ENCODE measurements around the gene DYRK2.

Gene DYRK2

DNA sequence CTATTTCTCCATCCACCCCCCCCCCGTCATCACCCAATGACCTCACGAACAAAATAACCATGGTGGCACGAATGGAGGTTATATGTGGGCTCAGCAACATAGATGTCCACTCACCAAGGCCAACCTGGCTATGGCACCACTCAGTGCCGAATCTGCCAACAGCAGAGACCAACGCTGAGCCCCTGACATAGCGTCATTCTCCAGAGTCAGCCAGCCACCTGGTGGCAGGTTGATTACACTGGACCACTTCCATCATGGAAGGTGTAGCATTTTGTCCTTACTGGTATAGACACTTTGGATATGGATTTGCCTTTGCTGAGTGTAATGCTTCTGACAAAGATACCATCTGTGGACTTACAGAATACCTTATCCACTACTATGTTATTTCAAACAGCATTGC lies 24.2 kb upstream of the DYRK2 start:
- H3K4me1 ChIP-seq (ENCODE audit: insufficient read depth, poor library complexity, severe bottlenecking) = no peaks in the 10 kb centered on the region
- no peak overlapping the region for H3K4me3 ChIP-seq (ENCODE audit: severe bottlenecking)
- no peaks in the 10 kb centered on the region for H3K36me3 ChIP-seq (ENCODE audit: low read depth)
- no peak for ATAC-seq (ENCODE audit: low read depth)
- no peaks in the 10 kb centered on the region for H3K27me3 ChIP-seq (ENCODE audit: insufficient read depth, poor library complexity, severe bottlenecking)
- no peak for TF ChIP-seq CTCF (IDR thresholded peaks at IDR 0.05; ENCODE audit: poor library complexity, severe bottlenecking)
- DNase-seq (ENCODE audit: low spot score) = no peak
- H3K9me3 ChIP-seq (ENCODE audit: severe bottlenecking) = no peaks in the 10 kb centered on the region
- H3K27ac ChIP-seq (ENCODE audit: poor library complexity, severe bottlenecking) = no peak overlapping the region

DNA sequence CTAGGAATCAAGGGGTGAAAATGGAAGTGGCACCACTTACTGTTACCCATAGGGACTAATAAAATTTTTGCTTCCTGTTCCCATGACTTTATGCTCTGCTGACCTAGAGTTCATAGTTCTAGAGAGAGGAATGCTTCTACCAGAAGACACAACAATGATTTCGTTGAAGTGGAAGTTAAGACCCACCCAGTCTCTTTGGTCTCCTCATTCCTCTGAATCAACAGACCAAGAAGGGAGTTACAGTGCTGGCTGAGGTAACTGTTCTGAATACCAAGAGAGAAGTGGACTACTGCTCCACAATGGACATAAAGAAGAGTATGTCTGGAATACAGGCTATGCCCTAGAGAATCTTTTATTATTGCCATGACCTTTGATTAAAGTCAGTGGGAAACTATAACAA lies 23.5 kb upstream of the DYRK2 start:
- Histone ChIP-seq H3K4me3 (ENCODE audit: severe bottlenecking) (no peak overlapping the region), H3K27ac (ENCODE audit: poor library complexity, severe bottlenecking) (no peak overlapping the region), H3K27me3 (ENCODE audit: insufficient read depth, poor library complexity, severe bottlenecking) (no peaks in the 10 kb centered on the region), H3K9me3 (ENCODE audit: severe bottlenecking) (no peaks in the 10 kb centered on the region), H3K4me1 (ENCODE audit: insufficient read depth, poor library complexity, severe bottlenecking) (no peaks in the 10 kb centered on the region), H3K36me3 (ENCODE audit: low read depth) (no peaks in the 10 kb centered on the region)
- ATAC-seq (ENCODE audit: low read depth) (no peak), DNase-seq (ENCODE audit: low spot score) (no peak)
- TF ChIP-seq CTCF (IDR thresholded peaks at IDR 0.05; ENCODE audit: poor library complexity, severe bottlenecking) = no peak

- Histone ChIP-seq H3K36me3 (ENCODE audit: low read depth) (no peaks in the 10 kb centered on the region), H3K27ac (ENCODE audit: poor library complexity, severe bottlenecking) (no peak overlapping the region), H3K9me3 (ENCODE audit: severe bottlenecking) (no peaks in the 10 kb centered on the region), H3K4me1 (ENCODE audit: insufficient read depth, poor library complexity, severe bottlenecking) (no peaks in the 10 kb centered on the region), H3K27me3 (ENCODE audit: insufficient read depth, poor library complexity, severe bottlenecking) (no peaks in the 10 kb centered on the region), H3K4me3 (ENCODE audit: severe bottlenecking) (no peak overlapping the region)
- ATAC-seq (ENCODE audit: low read depth) = no peak
- no peak for TF ChIP-seq CTCF (IDR thresholded peaks at IDR 0.05; ENCODE audit: poor library complexity, severe bottlenecking)
- no peak for DNase-seq (ENCODE audit: low spot score)
Observed at GRCh38 chr12:67626156-67626555, 22.4 kb upstream of the DYRK2 start.

DNA sequence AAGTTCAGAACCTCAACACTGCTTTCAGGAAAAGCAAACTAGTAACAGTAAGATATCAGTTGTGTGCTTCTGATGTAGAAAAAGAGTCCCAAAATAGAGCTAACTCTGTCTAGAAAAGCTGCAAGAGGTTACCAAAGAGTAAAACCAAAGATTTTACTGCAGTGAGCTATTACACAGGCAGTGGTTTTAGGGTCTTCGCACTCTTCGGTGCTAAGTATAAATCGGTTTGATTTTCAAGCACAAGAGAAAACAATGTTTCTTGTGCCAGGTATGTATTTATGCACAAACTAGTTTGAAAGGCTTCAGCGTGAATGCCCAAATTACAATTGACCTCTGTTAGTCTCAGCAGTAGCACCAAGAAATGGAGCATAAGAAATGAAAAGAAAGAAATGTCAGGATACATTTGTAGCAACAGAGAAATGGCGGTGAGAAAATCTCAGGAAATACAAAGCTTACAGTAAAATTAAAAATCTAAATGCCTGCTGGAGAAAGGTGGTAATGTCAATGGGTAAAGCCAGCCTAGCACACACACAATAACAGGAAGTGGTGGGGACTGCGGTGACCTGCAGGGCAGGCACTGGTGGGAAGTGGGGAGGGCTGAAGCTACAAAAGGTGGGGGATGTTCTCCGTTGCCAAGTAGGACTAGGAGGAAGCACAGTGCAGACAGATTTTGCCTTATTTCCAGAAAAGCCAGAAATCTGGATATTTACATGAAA lies 18.0 kb upstream of the DYRK2 start:
- no peaks in the 10 kb centered on the region for H3K9me3 ChIP-seq (ENCODE audit: severe bottlenecking)
- no peak for DNase-seq (ENCODE audit: low spot score)
- H3K4me3 ChIP-seq (ENCODE audit: severe bottlenecking) = no peak overlapping the region
- no peaks in the 10 kb centered on the region for H3K36me3 ChIP-seq (ENCODE audit: low read depth)
- no peaks in the 10 kb centered on the region for H3K27me3 ChIP-seq (ENCODE audit: insufficient read depth, poor library complexity, severe bottlenecking)
- TF ChIP-seq CTCF (IDR thresholded peaks at IDR 0.05; ENCODE audit: poor library complexity, severe bottlenecking) = no peak
- no peak overlapping the region for H3K27ac ChIP-seq (ENCODE audit: poor library complexity, severe bottlenecking)
- ATAC-seq (ENCODE audit: low read depth) = no peak
- H3K4me1 ChIP-seq (ENCODE audit: insufficient read depth, poor library complexity, severe bottlenecking) = no peaks in the 10 kb centered on the region

- ATAC-seq (ENCODE audit: low read depth) = no peak
- H3K9me3 ChIP-seq (ENCODE audit: severe bottlenecking) = no peaks in the 10 kb centered on the region
Observed at GRCh38 chr12:67632005-67632404, 16.5 kb upstream of the DYRK2 start.

More at GRCh38 chr12:67632005-67632404, 16.5 kb upstream of the DYRK2 start:
- no peak for TF ChIP-seq CTCF (IDR thresholded peaks at IDR 0.05; ENCODE audit: poor library complexity, severe bottlenecking)
- H3K27me3 ChIP-seq (ENCODE audit: insufficient read depth, poor library complexity, severe bottlenecking) = no peaks in the 10 kb centered on the region
- H3K4me1 ChIP-seq (ENCODE audit: insufficient read depth, poor library complexity, severe bottlenecking) = no peaks in the 10 kb centered on the region
- no peak overlapping the region for H3K4me3 ChIP-seq (ENCODE audit: severe bottlenecking)
- no peak for DNase-seq (ENCODE audit: low spot score)
- no peaks in the 10 kb centered on the region for H3K36me3 ChIP-seq (ENCODE audit: low read depth)
- no peak overlapping the region for H3K27ac ChIP-seq (ENCODE audit: poor library complexity, severe bottlenecking)

Data from RWPE2 (cell line).